ENCODE data around the gene IGF2BP1.

Gene IGF2BP1

GRCh38 chr17:48997103-48997826, at the start of gene IGF2BP1:
Gene IGF2BP1 (plus strand): TSS chr17:48997385. CDS start chr17:48997746, 361 bp downstream.
- DNase-seq: no peak

DNA sequence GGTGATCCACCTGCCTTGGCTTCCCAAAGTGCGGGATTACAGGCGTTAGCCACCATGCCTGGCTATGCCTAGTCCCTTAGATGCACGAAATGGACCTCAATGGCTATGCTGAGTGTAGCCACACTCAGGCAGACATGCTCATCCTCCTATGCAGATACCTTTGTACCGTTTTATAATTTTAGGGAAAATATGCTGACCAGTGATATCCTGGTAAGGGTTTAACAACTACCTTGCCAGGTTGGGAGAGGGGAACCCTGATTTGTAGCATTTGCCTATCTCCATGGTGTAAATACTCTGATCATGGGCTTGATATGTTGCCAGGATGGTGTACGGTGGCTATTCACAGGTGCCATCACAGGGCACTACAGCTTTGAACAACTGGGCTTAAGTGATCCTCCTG, 45.6 kb upstream of the IGF2BP1 start:
- no peak for DNase-seq

DNA sequence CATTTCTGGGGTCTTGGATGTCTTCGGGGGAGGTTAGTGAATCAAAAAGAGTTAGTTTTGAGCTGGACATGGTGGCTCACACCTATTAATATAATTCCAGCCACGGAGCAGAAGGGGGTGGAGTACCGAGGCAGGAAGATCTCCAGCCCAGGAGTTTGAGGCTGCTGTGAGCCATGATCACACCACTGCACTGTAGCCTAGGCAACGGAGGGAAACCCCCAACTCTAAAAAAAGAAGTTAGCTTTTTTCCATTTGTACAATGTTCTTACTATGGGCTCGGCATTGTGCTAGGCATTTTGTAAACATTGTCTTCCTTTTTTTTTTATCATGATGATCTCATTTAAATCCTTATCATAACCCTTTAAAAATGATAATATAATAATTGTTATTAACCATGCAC, 44.3 kb upstream of the IGF2BP1 start:
- no peak for DNase-seq

GRCh38 chr17:48954300-48954755, 42.9 kb upstream of the IGF2BP1 start:
- no peak for DNase-seq

DNA sequence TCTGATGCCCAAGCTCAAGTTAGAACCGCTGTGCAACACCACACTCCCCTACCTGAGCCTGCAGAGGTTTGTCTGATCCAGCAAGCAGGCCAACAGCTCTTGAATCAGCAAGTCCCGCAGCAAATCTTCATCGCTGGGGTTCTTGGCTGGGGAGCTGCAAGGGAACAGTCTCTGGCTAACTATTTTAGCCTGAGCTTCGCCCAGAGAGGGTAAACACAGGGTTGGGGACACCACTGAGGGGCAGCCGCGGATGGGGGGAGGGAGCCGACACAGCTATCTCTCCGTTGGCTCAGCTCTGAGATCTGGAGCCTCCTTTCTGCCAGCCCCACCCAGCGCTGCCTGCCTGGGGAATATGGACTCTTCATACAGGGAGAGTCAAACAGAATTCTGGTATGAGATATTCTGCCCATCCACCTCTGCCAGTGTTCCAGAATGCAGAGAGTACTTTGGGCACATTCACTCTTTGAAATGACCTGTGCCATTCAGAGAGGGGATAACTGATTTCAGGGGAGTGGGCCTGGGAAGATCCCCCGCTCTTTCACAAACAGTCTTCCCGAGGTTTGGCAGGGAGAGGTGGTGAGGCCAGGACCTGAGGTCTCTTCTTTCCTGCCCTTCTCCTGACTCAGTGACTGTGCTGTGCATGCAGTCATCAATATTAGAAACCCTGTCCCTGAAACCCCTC, 36.2 kb upstream of the IGF2BP1 start:
- no peak for DNase-seq

GRCh38 chr17:48961516-48962233, 35.5 kb upstream of the IGF2BP1 start:
- no peak for DNase-seq

DNA sequence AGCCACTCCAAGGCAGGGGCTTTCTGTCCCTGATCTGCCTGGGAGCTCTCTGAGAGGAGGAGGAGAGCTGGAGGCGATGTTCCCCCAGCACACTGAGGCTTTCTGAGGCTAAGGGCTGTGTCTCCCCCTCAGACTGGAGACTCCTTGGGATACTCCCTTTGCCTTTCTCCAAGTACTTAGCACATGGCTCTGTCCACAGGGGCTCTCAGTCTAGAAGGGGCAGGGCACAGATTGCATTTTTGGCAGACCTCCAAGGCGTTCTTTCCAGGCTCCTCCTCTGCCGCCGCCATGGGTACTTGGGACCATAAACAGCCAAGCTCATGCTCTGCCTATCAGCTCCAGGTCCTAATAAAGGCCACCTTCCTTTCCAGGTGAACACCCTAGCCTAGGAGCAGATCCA, 27.0 kb upstream of the IGF2BP1 start:
- DNase-seq: peak; percentile 54

DNA sequence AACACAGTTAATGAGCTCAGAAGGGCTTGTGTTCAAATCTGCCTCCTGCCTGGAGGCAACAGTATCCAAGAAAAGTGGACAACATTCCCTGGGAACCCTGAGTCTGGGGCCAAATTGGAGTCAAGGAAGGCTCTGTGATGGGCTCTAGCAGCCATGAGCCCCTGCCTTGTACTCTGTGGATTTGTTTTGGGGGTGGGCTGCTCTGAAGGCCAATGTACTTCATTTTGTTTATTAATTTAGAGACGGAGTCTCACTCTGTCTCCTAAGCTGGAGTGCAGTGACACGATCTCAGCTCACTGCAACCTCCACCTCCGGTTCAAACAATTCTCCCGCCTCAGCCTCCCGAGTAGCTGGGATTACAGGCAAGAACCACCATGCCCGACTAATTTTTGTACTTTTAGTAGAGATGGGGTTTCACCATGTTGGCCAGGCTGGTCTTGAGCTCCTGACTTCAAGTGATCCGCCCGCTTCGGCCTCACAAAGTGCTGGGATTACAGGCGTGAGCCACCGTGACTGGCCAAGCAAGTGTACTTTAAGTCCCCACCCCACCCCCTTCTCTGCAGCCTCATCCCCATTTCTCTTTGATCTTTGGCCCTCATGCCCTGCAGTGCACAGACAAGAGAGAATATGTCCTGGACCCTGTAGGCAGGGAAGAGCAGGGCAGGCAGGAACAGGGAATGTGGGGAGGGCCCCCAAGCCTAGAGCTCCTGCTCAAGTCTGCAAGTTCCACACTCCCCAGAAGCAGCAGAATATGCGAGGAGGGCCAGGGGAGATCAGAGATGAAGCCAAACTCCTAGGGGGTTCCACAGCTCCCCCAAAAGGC, 26.1 kb upstream of the IGF2BP1 start:
- no peak for DNase-seq

- DNase-seq: no peak
These were observed 24.5 kb upstream of the IGF2BP1 start for GRCh38 chr17:48972749-48973097.

GRCh38 chr17:48973806-48974205, 23.4 kb upstream of the IGF2BP1 start:
- no peak for DNase-seq

DNA sequence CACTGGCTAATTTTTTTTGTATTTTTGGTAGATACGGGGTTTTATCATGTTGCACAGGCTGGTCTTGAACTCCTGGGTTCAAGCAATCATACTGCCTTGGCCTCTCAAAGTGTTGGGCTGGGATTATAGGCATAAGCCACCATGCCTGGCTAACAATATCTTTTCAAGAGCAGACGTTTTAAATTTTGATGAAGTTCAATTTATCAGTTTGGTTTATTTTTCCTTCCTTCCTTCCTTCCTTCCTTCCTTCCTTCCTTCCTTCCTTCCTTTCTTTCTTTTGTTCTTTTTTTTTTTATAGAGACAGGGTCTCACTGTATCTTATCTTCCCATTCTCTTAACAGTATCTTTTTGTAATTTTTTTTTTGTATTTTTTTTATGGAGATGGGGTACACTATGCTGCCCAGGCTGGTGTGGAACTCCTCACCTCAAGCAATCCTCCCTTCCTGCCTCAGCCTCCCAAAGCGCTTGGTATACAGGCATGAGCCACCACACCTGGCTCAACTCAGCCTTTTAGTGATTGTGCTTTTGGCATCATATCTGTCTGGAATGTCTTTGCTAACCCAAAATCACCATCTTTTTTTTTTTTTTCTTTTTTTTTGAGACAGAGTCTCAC, 15.2 kb upstream of the IGF2BP1 start:
- no peak for DNase-seq

DNA sequence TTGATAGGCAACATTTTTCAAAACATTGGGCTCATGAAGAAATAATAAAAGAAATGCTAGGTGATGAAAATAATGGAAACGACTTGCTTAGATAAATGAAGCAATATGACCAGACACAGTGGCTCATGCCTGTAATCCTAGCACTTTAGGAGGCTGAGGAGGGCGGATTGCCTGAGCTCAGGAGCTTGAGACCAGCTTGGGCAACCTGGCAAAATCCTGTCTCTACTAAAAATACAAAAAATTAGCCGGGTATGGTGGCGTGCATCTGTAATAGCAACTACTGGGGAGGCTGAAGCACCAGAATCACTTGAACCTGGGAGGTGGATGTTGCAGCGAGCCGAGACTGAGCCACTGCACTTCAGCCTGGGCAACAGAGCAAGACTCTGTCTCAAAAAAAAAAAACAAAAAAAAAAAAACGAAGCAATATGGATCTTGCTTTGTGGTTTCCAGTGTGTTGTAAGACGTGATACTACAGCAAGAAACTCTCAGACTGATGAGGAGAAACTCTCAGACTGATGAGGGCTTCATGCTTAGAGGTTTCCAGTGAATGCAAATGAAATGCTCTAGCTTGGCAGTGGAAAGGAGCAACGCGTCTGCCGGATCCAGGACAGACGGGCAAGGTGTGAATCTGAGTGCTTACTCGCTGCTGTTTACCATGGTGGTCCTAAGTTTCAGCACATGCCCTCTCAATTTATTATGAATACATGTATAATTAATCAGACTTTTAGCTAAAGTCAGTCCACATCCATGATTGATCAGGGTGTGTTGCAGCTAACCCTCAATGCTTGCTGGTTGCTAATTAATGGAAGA, 11.5 kb upstream of the IGF2BP1 start:
- DNase-seq: no peak

DNA sequence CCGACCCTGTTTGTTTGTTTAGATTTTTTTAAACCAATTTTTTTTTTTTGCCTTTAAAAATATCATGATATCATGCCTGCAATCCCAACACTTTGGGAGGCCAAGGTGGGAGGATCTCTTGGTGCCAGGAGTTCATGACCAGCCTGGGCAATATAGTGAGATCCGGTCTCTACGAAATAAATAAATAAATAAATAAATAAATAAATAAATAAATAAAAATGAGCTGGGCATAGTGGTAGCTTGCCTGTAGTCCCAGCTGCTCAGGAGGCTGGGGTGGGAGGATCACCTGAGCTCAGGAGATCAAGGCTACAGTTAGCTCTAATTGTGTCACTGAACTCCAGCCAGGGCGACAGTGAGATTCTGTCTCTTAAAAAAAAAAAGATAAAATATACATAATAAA, 8.1 kb upstream of the IGF2BP1 start:
- DNase-seq: no peak

- DNase-seq: no peak
These were observed 6.3 kb upstream of the IGF2BP1 start for GRCh38 chr17:48990882-48991357.

DNA sequence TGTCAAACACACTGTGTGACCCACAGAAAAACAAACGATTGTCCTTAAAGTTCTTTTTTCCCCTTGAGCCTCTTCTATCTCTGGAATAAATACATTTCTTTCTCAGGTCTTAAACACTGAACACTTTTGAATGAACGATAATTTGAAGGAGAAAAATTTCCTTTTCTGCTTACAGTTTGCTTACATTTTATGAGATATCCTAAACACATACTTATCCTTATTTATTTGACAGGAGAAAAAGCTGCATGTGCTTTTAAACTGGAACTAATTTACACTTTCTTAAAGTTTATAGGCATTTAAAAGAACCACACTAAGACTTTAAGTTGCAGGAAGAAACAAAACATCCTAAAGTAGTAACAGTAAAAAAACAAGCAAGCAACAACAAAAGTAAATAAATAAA, 4.7 kb upstream of the IGF2BP1 start:
- no peak for DNase-seq

GRCh38 chr17:48993305-48993704, 3.9 kb upstream of the IGF2BP1 start:
- no peak for DNase-seq

GRCh38 chr17:48993951-48994350, 3.2 kb upstream of the IGF2BP1 start:
- DNase-seq: no peak

DNA sequence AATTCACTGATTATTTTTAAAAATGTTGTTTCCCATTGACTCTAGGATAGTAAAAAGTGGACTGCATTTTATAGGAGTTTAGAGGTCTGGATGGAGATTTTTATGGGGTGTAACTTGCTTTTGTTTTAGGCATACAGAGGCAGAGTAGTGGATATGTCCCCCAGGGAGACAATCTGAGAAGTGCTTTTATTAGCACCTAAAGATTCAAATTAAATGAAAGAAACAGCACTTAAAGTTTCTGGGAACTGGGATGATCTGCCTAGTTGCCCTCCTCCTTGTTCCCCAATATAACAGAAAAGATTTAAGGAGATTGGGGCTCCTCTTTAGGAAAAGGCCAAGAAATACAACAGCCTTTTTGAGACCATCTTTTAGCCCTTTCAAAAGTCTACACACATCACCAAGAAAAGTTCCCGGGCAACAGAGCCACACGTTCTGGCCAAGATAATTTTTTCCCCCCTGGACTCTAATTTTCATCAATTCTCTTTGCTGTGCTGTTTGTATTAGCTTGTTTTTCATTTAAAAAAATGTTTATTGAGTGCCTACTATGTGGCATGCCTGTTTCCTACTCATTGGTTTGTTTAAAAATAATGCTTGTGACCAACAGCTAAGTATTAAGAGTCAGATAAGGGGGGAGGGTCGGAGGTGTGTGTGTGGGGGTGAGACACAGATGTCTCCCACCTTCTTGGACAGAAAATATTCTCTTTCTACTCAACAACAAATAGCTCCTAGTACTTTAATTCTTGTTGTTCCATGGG, 2.5 kb upstream of the IGF2BP1 start:
- no peak for DNase-seq

DNA sequence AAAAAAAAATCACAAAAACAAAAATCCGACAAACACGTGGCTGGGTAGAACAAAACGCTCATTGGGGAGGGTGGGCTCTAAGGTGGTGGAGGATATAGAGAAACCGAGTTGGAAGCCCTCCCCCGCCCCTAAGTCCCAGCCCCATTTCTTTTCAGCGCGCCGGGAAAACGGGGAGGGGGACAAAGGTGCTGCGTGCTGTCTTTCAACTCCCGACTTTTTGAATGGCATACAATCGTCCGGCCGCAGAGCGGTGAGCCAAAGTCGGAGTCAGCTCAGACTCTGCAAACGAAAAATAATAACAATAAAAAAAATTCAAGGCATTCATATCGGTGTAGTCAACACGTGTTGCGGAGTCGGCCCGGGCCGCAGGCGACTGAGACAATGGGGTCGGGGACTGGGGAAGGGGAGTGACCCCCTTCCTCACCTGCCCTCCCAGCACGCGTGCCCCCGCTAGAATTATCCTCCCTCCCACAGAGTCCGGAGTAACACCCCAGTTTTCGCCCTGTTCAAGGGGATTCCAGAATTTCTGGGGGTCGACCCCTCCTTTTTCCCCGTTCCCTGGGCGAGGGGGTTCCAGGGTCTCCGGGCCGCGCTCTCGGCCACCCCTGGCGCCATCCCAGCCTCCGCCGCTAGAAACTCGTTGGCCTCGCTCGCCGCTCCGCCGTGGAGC, 1.7 kb upstream of the IGF2BP1 start:
- no peak for DNase-seq

Measured in NCI-H2171 (cell line).